H1 (cell line): Measurements from ENCODE around the gene DNAJC2.

Experiments used
- POLR2AphosphoS5 ChIP-seq: IDR thresholded peaks from 2 replicates; pipeline ENCODE4 v1.6.1; 2011; ENCODE audit warnings: low read depth, low read length
- TAF7 ChIP-seq: optimal IDR thresholded peaks from 2 replicates; pipeline ENCODE3; 2011; ENCODE audit warnings: low read depth, mild to moderate bottlenecking, inconsistent platforms, low read length, moderate library complexity, borderline replicate concordance
- TF ChIP-seq, protein P1 (sequence below), 3 experiments: IDR thresholded peaks; 1 replicate in 2 of 3; 2 replicates in 1 of 3; pipeline versions ENCODE4 v1.5.1 to v1.6.1; 2011; ENCODE audit warnings: low read length in 3 of 3, mild to moderate bottlenecking in 3 of 3, inconsistent platforms in 2 of 3, low read depth in 1 of 3, moderate library complexity in 1 of 3; ENCODE audit not compliant: insufficient read depth in 1 of 3; ENCODE audit errors: control extremely low read depth in 1 of 3

GRCh38 chr7:103316380-103316941 is 28.1 kb downstream of the DNAJC2 start:
- TF ChIP-seq TAF7 (no peak), POLR2AphosphoS5 (no peak)
- TF ChIP-seq, protein P1, sequence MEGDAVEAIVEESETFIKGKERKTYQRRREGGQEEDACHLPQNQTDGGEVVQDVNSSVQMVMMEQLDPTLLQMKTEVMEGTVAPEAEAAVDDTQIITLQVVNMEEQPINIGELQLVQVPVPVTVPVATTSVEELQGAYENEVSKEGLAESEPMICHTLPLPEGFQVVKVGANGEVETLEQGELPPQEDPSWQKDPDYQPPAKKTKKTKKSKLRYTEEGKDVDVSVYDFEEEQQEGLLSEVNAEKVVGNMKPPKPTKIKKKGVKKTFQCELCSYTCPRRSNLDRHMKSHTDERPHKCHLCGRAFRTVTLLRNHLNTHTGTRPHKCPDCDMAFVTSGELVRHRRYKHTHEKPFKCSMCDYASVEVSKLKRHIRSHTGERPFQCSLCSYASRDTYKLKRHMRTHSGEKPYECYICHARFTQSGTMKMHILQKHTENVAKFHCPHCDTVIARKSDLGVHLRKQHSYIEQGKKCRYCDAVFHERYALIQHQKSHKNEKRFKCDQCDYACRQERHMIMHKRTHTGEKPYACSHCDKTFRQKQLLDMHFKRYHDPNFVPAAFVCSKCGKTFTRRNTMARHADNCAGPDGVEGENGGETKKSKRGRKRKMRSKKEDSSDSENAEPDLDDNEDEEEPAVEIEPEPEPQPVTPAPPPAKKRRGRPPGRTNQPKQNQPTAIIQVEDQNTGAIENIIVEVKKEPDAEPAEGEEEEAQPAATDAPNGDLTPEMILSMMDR (IDR thresholded peaks at IDR 0.05; ENCODE audit: control extremely low read depth in 1 of 3, insufficient read depth in 1 of 3, low read depth in 1 of 3, low read length in 3 of 3), result no peak
